Measurements from ENCODE around the gene PRDM16.

DNA sequence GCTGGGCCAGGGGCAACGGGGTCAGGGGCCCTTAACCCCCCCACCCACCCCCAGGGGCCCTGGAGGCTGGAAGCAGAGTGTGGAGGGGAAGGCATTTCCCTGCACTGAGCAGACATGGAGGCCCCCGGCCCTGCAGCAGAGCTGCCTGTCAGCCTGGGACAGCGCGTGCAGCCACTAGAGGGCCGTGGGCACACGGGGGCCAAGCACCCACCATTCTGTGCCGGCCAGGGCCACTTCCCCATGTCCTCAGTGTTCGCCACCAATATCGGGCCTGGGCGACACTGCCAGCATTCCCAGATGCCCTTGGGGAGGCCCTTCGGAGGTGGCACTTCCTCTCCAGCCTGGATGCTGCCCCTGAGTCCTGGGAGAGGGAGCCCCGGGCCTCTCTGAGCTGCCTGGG is 362.3 kb downstream of the PRDM16 start:
- TF ChIP-seq ZNF8 (CRISPR knock-in tag; IDR thresholded peaks at IDR 0.05) (no peak), ARNTL (CRISPR knock-in tag; IDR thresholded peaks at IDR 0.05; ENCODE audit: borderline replicate concordance, low read depth) (no peak), ISL1 (CRISPR knock-in tag; IDR thresholded peaks at IDR 0.05) (no peak), SNAI2 (CRISPR knock-in tag; IDR thresholded peaks at IDR 0.05) (no peak), ZFP3 (CRISPR knock-in tag; IDR thresholded peaks at IDR 0.05) (no peak), BACH2 (CRISPR knock-in tag; IDR thresholded peaks at IDR 0.05; ENCODE audit: borderline replicate concordance) (no peak), ZFP30 (CRISPR knock-in tag; IDR thresholded peaks at IDR 0.05) (no peak), OSR1 (CRISPR knock-in tag; IDR thresholded peaks at IDR 0.05) (no peak), RARB (CRISPR knock-in tag; IDR thresholded peaks at IDR 0.05) (no peak), ESRRG (CRISPR knock-in tag; IDR thresholded peaks at IDR 0.05) (no peak)
- TF ChIP-seq, protein P1, sequence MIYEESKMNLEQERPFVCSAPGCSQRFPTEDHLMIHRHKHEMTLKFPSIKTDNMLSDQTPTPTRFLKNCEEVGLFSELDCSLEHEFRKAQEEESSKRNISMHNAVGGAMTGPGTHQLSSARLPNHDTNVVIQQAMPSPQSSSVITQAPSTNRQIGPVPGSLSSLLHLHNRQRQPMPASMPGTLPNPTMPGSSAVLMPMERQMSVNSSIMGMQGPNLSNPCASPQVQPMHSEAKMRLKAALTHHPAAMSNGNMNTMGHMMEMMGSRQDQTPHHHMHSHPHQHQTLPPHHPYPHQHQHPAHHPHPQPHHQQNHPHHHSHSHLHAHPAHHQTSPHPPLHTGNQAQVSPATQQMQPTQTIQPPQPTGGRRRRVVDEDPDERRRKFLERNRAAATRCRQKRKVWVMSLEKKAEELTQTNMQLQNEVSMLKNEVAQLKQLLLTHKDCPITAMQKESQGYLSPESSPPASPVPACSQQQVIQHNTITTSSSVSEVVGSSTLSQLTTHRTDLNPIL (CRISPR knock-in tag; IDR thresholded peaks at IDR 0.05; ENCODE audit: low read depth), result no peak
- TF ChIP-seq, protein P2, sequence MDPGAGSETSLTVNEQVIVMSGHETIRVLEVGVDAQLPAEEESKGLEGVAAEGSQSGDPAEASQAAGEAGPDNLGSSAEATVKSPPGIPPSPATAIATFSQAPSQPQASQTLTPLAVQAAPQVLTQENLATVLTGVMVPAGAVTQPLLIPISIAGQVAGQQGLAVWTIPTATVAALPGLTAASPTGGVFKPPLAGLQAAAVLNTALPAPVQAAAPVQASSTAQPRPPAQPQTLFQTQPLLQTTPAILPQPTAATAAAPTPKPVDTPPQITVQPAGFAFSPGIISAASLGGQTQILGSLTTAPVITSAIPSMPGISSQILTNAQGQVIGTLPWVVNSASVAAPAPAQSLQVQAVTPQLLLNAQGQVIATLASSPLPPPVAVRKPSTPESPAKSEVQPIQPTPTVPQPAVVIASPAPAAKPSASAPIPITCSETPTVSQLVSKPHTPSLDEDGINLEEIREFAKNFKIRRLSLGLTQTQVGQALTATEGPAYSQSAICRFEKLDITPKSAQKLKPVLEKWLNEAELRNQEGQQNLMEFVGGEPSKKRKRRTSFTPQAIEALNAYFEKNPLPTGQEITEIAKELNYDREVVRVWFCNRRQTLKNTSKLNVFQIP (CRISPR knock-in tag; IDR thresholded peaks at IDR 0.05; ENCODE audit: borderline replicate concordance, low read depth), result no peak
- TF ChIP-seq, protein P3, sequence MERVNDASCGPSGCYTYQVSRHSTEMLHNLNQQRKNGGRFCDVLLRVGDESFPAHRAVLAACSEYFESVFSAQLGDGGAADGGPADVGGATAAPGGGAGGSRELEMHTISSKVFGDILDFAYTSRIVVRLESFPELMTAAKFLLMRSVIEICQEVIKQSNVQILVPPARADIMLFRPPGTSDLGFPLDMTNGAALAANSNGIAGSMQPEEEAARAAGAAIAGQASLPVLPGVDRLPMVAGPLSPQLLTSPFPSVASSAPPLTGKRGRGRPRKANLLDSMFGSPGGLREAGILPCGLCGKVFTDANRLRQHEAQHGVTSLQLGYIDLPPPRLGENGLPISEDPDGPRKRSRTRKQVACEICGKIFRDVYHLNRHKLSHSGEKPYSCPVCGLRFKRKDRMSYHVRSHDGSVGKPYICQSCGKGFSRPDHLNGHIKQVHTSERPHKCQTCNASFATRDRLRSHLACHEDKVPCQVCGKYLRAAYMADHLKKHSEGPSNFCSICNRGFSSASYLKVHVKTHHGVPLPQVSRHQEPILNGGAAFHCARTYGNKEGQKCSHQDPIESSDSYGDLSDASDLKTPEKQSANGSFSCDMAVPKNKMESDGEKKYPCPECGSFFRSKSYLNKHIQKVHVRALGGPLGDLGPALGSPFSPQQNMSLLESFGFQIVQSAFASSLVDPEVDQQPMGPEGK (CRISPR knock-in tag; IDR thresholded peaks at IDR 0.05; ENCODE audit: borderline replicate concordance), result no peak
